Esophagus muscularis mucosa (tissue), 4 donors: ENCODE results near the gene KLF11. TPM values are rescaled to one million over a fixed set of nuclear protein-coding genes. Genes with fewer than 3 reads are reported as not detected.

ENCODE experiments used
- DNase-seq: peaks from one replicate; pipeline ENCODE4 v3.0.0-alpha.2; 2017; ENCODE audit errors: extremely low spot score
- H3K27ac ChIP-seq, 4 donors: fragments of 200-600 bp; sonication (generic); replicated peaks in 1 of 4; 1 replicate in 3 of 4; 2 replicates in 1 of 4; pipeline ENCODE4 v1.5.1; 2016 to 2019; ENCODE audit warnings: mild to moderate bottlenecking in 1 of 4
- H3K27me3 ChIP-seq, 4 donors: fragments of 200-600 bp; sonication (generic); one replicate each; pipeline versions ENCODE4 v1.5.1 to v1.6.0; 2016 to 2019
- H3K36me3 ChIP-seq, 4 donors: fragments of 200-600 bp; sonication (generic); one replicate each; pipeline ENCODE4 v1.5.1; 2016 to 2019
- H3K4me1 ChIP-seq, 4 donors: fragments of 200-600 bp; sonication (generic); one replicate each; pipeline ENCODE4 v1.5.1; 2016 to 2019
- H3K4me3 ChIP-seq, 4 donors: fragments of 200-600 bp; sonication (generic); 1 replicate in 2 of 4; 2 replicates in 2 of 4; pipeline ENCODE4 v1.5.1; 2016 to 2019; ENCODE audit warnings: mild to moderate bottlenecking in 4 of 4, moderate library complexity in 1 of 4
- H3K9me3 ChIP-seq, 4 donors: fragments of 200-600 bp; sonication (generic); 1 replicate in 3 of 4; 2 replicates in 1 of 4; pipeline ENCODE4 v1.5.1; 2016 to 2019
- EP300 ChIP-seq: sonication (generic); formaldehyde crosslinking; IDR thresholded peaks from one replicate; pipeline ENCODE4 v1.6.1; 2017; ENCODE audit warnings: antibody characterized with exemption
- POLR2A ChIP-seq: fragments of 450-650 bp; IDR thresholded peaks from one replicate; pipeline ENCODE4 v1.6.1; 2017; ENCODE audit warnings: antibody characterized with exemption, moderate library complexity, mild to moderate bottlenecking, low read depth
- POLR2AphosphoS5 ChIP-seq, 2 donors: sonication (generic); formaldehyde crosslinking; IDR thresholded peaks; one replicate each; pipeline ENCODE4 v1.6.1; 2017; ENCODE audit warnings: antibody characterized with exemption in 2 of 2
- WGBS: methylation state at CpG from one replicate; pipeline ENCODE4 v1.1.5; 2018; 5-methylcytosine and 5-hydroxymethylcytosine counted together
- intact Hi-C: fragments of 100-400 bp; cut with DNase I; formaldehyde crosslinking; loops from one replicate; pipeline ENCODE4 v1.15.1; 2023
- total RNA-seq, 4 donors: library from RNA; depleted of rRNA; stranded (reverse); fragments of >200 nt; gene quantifications; one replicate each; pipeline versions ENCODE4 v1.1.0 to v1.2.1, GENCODE V29; 2016
- TF ChIP-seq, protein P1 (sequence below), 3 experiments: fragments of 200-600 bp in 2 of 3; fragments of 450-650 bp in 1 of 3; sonication (generic) in 2 of 3; IDR thresholded peaks; one replicate each; pipeline ENCODE4 v1.5.1; 2017 to 2019; ENCODE audit warnings: antibody characterized with exemption in 3 of 3, mild to moderate bottlenecking in 2 of 3, moderate library complexity in 1 of 3

Gene KLF11
- total RNA-seq, 4 donors from 2014 or later, result 15.8 to 51.6 (median 33.9) TPM

DNA sequence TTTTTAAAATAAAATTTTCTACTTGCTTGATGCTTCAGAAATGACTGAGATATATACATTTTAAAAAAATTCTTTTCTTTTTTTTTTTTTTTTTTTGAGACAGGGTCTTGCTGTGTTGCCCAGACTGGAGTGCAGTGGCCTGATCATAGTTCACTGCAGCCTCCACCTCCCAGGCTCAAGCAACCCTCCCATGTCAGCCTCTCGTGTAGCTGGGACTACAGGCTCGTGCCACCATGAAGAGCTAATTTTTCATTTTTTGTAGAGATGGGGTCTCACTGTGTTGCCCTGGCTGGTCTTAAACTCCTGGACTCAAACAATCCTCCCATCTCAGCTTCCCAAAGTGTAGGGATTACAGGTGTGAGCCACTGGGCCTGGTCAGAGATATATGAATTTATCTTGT lies 24.0 kb downstream of the KLF11 start:
- H3K4me1 ChIP-seq, result peaks cover 0 to 3% (median 2%) of the 10 kb centered on the region in 4 donors
- intact Hi-C loops, result no loop called here
- H3K36me3 ChIP-seq, result peaks cover 0 to 27% (median 9%) of the 10 kb centered on the region in 4 donors
- DNase-seq, result no peak
- H3K27me3 ChIP-seq, result no peaks in the 10 kb centered on the region
- no peak overlapping the region for H3K4me3 ChIP-seq
- 74% methylated on average over 2 of the region's 2 CpGs for WGBS
- no peak overlapping the region for H3K27ac ChIP-seq
- H3K9me3 ChIP-seq, result no peaks in the 10 kb centered on the region
- TF ChIP-seq, protein P1, sequence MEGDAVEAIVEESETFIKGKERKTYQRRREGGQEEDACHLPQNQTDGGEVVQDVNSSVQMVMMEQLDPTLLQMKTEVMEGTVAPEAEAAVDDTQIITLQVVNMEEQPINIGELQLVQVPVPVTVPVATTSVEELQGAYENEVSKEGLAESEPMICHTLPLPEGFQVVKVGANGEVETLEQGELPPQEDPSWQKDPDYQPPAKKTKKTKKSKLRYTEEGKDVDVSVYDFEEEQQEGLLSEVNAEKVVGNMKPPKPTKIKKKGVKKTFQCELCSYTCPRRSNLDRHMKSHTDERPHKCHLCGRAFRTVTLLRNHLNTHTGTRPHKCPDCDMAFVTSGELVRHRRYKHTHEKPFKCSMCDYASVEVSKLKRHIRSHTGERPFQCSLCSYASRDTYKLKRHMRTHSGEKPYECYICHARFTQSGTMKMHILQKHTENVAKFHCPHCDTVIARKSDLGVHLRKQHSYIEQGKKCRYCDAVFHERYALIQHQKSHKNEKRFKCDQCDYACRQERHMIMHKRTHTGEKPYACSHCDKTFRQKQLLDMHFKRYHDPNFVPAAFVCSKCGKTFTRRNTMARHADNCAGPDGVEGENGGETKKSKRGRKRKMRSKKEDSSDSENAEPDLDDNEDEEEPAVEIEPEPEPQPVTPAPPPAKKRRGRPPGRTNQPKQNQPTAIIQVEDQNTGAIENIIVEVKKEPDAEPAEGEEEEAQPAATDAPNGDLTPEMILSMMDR (IDR thresholded peaks at IDR 0.05), result no peak
- TF ChIP-seq POLR2AphosphoS5 (IDR thresholded peaks at IDR 0.05) (no peak), EP300 (no peak), POLR2A (no peak)

DNA sequence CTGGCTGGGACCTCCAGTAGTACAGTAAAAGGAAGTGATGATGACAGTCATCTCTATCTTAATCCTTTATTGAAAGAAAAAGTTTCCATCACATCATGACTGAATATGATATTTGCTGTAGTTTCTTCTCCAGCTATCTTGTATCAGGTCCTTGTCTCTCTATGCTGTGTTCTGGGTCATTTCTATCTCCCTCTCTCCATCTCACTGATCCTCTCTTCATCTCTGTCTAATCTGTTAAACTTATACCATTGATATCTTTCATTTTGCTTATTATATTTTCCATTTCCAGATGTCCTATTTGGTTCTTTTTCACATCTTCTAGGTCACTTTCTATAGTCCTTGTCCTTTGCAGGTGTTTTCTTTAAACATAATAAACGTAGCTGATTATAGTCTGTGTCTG lies 24.5 kb downstream of the KLF11 start:
- WGBS, result 92% methylated on average over 1 of the region's 1 CpG
- H3K27me3 ChIP-seq, result no peaks in the 10 kb centered on the region
- H3K27ac ChIP-seq, result no peak overlapping the region
- peaks cover 2 to 9% (median 7%) of the 10 kb centered on the region in 4 donors for H3K4me1 ChIP-seq
- peaks cover 0 to 23% (median 6%) of the 10 kb centered on the region in 4 donors for H3K36me3 ChIP-seq
- no peak for DNase-seq
- H3K4me3 ChIP-seq, result no peak overlapping the region
- intact Hi-C loops, result no loop called here
- no peaks in the 10 kb centered on the region for H3K9me3 ChIP-seq
- TF ChIP-seq POLR2A (no peak), POLR2AphosphoS5 (IDR thresholded peaks at IDR 0.05) (no peak), EP300 (no peak)
- TF ChIP-seq, protein P1 (IDR thresholded peaks at IDR 0.05), result no peak

DNA sequence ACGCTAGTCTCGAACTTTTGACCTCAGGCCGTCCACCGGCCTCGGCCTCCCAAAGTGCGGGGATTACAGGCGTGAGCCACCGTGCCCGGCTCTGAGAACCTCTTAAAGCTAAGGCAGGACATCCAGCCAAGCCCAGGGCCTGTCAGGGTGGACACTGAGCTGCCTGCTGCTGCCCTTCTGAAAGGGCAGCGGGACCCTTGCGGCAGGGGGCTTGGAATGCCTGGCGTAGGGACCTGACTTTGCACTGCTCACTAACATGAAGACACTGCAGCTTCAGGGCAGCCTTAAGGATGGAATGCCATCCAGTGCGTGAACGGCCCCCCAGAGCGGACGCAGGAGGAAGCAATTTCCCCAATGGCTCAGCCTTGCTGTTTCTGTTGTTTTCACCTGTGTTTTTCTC lies 27.8 kb downstream of the KLF11 start:
- WGBS, result 97% methylated on average over 16 of the region's 16 CpGs
- Histone ChIP-seq H3K27ac (no peak overlapping the region), H3K9me3 (no peaks in the 10 kb centered on the region), H3K4me3 (no peak overlapping the region), H3K4me1 (peaks cover 3 to 23% (median 20%) of the 10 kb centered on the region in 4 donors), H3K27me3 (no peaks in the 10 kb centered on the region), H3K36me3 (no peaks in the 10 kb centered on the region)
- intact Hi-C loops, result loop anchor here (5.0 kb wide), 1 partner anchor 361 kb away; no protein-coding TSS in a partner anchor
- DNase-seq, result no peak
- TF ChIP-seq EP300, result no peak
- no peak for TF ChIP-seq POLR2A
- TF ChIP-seq, protein P1 (IDR thresholded peaks at IDR 0.05), result no peak
- no peak for TF ChIP-seq POLR2AphosphoS5 (IDR thresholded peaks at IDR 0.05)

DNA sequence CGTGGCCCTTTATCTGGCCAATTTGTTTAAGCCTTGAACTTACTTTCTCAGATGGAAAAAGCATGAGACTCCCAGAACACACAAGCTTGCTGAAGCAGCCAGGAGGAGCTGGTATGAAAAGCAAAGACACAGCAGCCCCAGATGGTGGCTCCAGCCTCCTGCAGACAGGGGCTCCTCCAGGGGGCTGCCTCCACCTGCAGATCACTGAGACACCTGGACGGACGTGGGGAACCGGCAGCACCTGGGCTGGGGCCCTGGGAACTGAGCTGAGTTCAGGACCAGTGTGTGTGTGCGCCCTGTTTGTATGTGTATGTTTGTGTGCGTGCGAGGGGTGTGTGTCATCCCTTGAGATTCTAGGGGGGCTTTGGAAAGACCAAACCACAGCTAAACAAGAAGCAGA lies 28.2 kb downstream of the KLF11 start:
- H3K9me3 ChIP-seq, result no peaks in the 10 kb centered on the region
- H3K27me3 ChIP-seq, result no peaks in the 10 kb centered on the region
- H3K27ac ChIP-seq, result no peak overlapping the region
- peaks cover 3 to 23% (median 20%) of the 10 kb centered on the region in 4 donors for H3K4me1 ChIP-seq
- intact Hi-C loops, result loop anchor here (5.0 kb wide), 1 partner anchor 361 kb away; no protein-coding TSS in a partner anchor
- no peak for DNase-seq
- TF ChIP-seq POLR2AphosphoS5 (IDR thresholded peaks at IDR 0.05) (no peak), EP300 (no peak), POLR2A (no peak)
- TF ChIP-seq, protein P1 (IDR thresholded peaks at IDR 0.05), result no peak
- 95% methylated on average over 7 of the region's 7 CpGs for WGBS
- H3K4me3 ChIP-seq, result no peak overlapping the region
- H3K36me3 ChIP-seq, result no peaks in the 10 kb centered on the region
